Suprapubic skin (tissue), 4 donors: ENCODE measurements around the gene FUT4.

ENCODE experiments used
- CTCF ChIP-seq, 2 donors: fragments of 200-600 bp in 1 of 2; fragments of 450-650 bp in 1 of 2; sonication (generic) in 1 of 2; IDR thresholded peaks; one replicate each; pipeline ENCODE4 v1.5.1; 2016 to 2019; ENCODE audit warnings: antibody characterized with exemption in 2 of 2, mild to moderate bottlenecking in 1 of 2, moderate library complexity in 1 of 2
- EP300 ChIP-seq: sonication (generic); formaldehyde crosslinking; IDR thresholded peaks from one replicate; pipeline ENCODE4 v1.6.1; 2017; ENCODE audit warnings: antibody characterized with exemption
- POLR2A ChIP-seq, 2 donors: fragments of 450-650 bp; IDR thresholded peaks; one replicate each; pipeline ENCODE4 v1.6.1; 2017; ENCODE audit warnings: antibody characterized with exemption in 2 of 2, mild to moderate bottlenecking in 2 of 2, moderate library complexity in 2 of 2
- POLR2AphosphoS5 ChIP-seq, 3 donors: sonication (generic); formaldehyde crosslinking; IDR thresholded peaks; one replicate each; pipeline ENCODE4 v1.6.1; 2017; ENCODE audit warnings: antibody characterized with exemption in 3 of 3

- TF ChIP-seq CTCF (IDR thresholded peaks at IDR 0.05), result no peak
- TF ChIP-seq POLR2A (IDR thresholded peaks at IDR 0.05), result no peak
- TF ChIP-seq POLR2AphosphoS5 (IDR thresholded peaks at IDR 0.05), result no peak
- TF ChIP-seq EP300, result no peak
These were observed 32.6 kb downstream of the FUT4 start for GRCh38 chr11:94576306-94576705.
